Cardiac muscle cell (in vitro differentiated cells and primary cell): ENCODE results near the gene ISCA1. TPM values are rescaled to one million over a fixed set of nuclear protein-coding genes. Genes with fewer than 3 reads are reported as not detected.

Source experiments
- DNase-seq, 2 donors: peaks; one replicate each; pipeline versions ENCODE4 v3.0.0 to v3.0.0-alpha.2; 2010 to 2017; ENCODE audit warnings: low read depth in 1 of 2, low spot score in 1 of 2
- H3K27ac ChIP-seq: fragments of 200-600 bp; sonication (generic); 2 replicates; pipeline ENCODE4 v1.5.1; 2016
- H3K27me3 ChIP-seq: fragments of 200-600 bp; sonication (generic); 2 replicates; pipeline ENCODE4 v1.6.0; 2016; ENCODE audit warnings: control low read depth
- H3K36me3 ChIP-seq: fragments of 200-600 bp; sonication (generic); 2 replicates; pipeline ENCODE4 v1.5.1; 2016; ENCODE audit warnings: control low read depth
- H3K4me1 ChIP-seq: fragments of 200-600 bp; sonication (generic); 2 replicates; pipeline ENCODE4 v1.8.1; 2017; ENCODE audit warnings: low read depth, mild to moderate bottlenecking, mixed run types
- H3K4me3 ChIP-seq: fragments of 200-600 bp; sonication (generic); 2 replicates; pipeline ENCODE4 v1.5.1; 2016; ENCODE audit warnings: mild to moderate bottlenecking
- H3K9me3 ChIP-seq: fragments of 200-600 bp; sonication (generic); 2 replicates; pipeline ENCODE4 v1.5.1; 2017; ENCODE audit warnings: low read depth, mild to moderate bottlenecking, control low read depth
- polyA plus RNA-seq: library from polyadenylated mRNA; unstranded; fragments of >200 nt; fragmentation: Nextera tagmentation; extraction: Ambion mirVana; gene quantifications from 2 replicates; pipeline ENCODE4 v1.2.1, GENCODE V29; 2016
- total RNA-seq: library from RNA; depleted of rRNA; stranded (reverse); fragments of >200 nt; gene quantifications from 2 replicates; pipeline ENCODE4 v1.2.3, GENCODE V29; 2016
- TF ChIP-seq, protein P1 (sequence below): IDR thresholded peaks from 2 replicates; pipeline ENCODE4 v1.5.1; 2012; ENCODE audit warnings: low read depth, mild to moderate bottlenecking, low read length

Gene ISCA1
- total and polyA plus RNA-seq, 2 experiments from 2014 or later: 37.6 to 69.3 TPM

DNA sequence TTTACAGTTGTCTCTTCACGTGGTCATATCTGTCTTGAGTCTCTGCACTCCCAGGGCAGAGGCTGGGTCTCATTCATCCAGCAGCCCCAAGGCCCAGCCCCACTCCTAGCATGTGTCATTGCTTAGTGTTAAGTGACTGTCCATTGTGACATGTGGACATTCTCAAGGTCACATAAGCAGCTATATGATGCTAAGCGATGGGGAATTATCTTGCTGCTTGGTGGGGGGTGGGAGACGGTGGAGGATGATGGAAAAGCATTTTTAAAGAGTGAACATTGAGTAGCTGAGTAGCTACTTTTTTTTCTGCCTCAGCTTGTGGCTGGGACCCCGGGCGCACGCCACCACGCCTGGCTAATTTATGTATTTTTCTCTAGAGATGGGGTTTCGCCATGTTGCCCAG is 22.8 kb downstream of the ISCA1 start, which contains the start of gene C9orf153:
Gene C9orf153 (minus strand): TSS at position 101 of the 400 bp plus-strand sequence. CDS start 30,054 bp downstream, outside the sequence.
- Histone ChIP-seq H3K36me3 (peaks cover 7% of the 10 kb centered on the region), H3K27me3 (no peaks in the 10 kb centered on the region), H3K9me3 (no peaks in the 10 kb centered on the region), H3K4me1 (no peaks in the 10 kb centered on the region), H3K27ac (no peak within 1 kb of the TSS), H3K4me3 (no peak within 1 kb of the TSS)
- no peak for DNase-seq
- TF ChIP-seq, protein P1, sequence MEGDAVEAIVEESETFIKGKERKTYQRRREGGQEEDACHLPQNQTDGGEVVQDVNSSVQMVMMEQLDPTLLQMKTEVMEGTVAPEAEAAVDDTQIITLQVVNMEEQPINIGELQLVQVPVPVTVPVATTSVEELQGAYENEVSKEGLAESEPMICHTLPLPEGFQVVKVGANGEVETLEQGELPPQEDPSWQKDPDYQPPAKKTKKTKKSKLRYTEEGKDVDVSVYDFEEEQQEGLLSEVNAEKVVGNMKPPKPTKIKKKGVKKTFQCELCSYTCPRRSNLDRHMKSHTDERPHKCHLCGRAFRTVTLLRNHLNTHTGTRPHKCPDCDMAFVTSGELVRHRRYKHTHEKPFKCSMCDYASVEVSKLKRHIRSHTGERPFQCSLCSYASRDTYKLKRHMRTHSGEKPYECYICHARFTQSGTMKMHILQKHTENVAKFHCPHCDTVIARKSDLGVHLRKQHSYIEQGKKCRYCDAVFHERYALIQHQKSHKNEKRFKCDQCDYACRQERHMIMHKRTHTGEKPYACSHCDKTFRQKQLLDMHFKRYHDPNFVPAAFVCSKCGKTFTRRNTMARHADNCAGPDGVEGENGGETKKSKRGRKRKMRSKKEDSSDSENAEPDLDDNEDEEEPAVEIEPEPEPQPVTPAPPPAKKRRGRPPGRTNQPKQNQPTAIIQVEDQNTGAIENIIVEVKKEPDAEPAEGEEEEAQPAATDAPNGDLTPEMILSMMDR: no peak

DNA sequence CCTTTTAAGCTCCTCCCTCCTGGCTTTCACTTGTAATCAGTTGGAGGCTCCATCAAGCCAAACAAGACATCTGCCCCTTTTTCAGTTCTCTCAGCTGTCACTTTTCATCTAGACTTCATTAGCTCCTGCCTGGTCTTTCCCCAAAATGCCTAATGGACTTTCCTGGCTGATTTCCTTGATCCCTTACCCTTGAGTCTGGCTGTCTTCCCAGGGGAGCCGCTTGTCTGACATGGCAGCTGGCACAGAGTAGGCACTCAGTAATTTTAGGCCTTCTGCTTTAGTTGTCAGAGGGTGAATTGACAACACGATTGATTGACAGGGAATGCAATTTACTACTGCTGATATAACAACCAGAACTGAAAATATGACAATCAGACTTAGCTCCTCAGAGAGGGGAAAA is 24.9 kb downstream of the ISCA1 start:
- no peak for DNase-seq
- no peaks in the 10 kb centered on the region for H3K36me3 ChIP-seq
- no peaks in the 10 kb centered on the region for H3K9me3 ChIP-seq
- H3K27me3 ChIP-seq: no peaks in the 10 kb centered on the region
- no peak overlapping the region for H3K4me3 ChIP-seq
- no peaks in the 10 kb centered on the region for H3K4me1 ChIP-seq
- H3K27ac ChIP-seq: no peak overlapping the region
- TF ChIP-seq, protein P1: no peak

DNA sequence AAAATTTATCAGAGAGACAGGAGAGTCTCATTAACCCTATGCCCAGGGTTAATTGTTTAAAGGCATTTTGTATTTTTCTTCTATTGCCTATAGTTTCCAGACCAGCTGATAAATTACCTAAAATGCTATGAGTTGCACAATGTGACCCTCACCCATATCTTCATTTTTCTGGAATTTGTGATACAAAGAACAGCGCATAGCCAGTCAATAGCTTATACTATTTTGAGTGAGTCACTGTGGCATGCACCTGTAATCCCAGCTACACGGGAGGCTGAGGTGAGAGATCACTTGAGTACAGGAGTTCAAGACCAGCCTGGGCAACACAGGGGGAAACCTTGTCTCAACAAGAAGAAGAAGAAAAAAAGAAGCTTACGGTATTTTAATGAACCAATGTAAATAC is 25.7 kb downstream of the ISCA1 start:
- DNase-seq: no peak
- no peaks in the 10 kb centered on the region for H3K4me1 ChIP-seq
- H3K27ac ChIP-seq: no peak overlapping the region
- no peaks in the 10 kb centered on the region for H3K9me3 ChIP-seq
- TF ChIP-seq, protein P1: no peak
- H3K27me3 ChIP-seq: no peaks in the 10 kb centered on the region
- H3K4me3 ChIP-seq: no peak overlapping the region
- no peaks in the 10 kb centered on the region for H3K36me3 ChIP-seq

DNA sequence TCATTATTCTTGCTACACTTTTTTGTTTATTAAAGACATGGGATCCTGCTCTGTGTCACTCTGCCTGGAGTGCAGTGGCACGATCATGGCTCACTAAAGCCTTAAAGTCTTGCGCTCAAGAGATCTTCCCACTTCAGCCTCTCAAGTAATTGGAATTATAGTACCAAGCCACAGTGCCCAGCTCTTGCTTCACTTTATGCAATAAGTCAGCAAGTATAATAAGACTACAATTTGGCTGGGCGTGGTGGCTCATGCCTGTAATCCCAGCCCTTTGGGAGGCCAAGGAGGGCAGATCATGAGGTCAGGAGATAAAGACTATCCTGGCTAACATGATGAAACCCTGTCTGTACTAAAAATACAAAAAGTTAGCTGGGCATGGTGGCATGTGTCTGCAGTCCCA is 28.8 kb downstream of the ISCA1 start:
- Histone ChIP-seq H3K4me3 (no peak overlapping the region), H3K9me3 (no peaks in the 10 kb centered on the region), H3K36me3 (no peaks in the 10 kb centered on the region), H3K27me3 (no peaks in the 10 kb centered on the region), H3K27ac (no peak overlapping the region), H3K4me1 (no peaks in the 10 kb centered on the region)
- no peak for DNase-seq
- TF ChIP-seq, protein P1: no peak

DNA sequence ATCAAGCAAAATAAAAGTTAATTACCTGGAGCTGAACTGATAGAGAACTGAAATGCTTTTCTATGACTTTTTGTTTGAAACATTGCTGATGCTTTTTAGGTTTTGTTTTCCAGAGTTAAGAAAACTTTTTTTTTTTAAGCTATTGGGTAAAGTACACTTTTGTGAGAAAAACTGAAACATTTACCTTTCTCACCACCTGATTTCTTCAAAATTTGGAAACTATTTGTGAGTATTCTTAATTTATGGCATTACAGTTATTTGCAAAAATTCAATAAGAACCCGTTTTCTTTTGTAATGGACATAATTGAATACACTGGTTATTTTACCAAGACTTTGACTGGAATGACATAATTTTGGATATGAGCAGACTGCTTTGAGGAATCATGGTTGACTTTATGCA is 29.5 kb downstream of the ISCA1 start:
- H3K36me3 ChIP-seq: no peaks in the 10 kb centered on the region
- no peaks in the 10 kb centered on the region for H3K27me3 ChIP-seq
- H3K4me1 ChIP-seq: no peaks in the 10 kb centered on the region
- no peaks in the 10 kb centered on the region for H3K9me3 ChIP-seq
- TF ChIP-seq, protein P1: no peak
- DNase-seq: no peak
- H3K4me3 ChIP-seq: no peak overlapping the region
- no peak overlapping the region for H3K27ac ChIP-seq

DNA sequence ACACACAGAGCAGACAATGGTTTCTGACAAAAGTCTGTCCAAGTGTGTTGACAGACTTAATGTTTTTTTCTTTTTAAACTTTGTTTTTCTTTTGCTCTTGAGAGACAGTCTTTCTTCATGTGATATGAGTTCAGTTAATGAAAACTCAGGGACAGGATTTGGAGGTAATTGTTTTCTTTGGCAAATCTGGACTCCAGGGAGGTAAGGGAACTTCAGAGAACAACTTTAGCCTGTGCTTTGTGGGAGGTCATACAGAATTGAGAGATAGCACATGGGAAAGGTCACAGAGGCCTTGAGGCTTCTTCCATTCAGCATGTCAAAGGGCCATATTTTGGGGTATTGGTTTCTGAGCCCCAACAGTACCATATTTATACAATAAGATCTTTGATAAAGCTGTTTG is 32.2 kb downstream of the ISCA1 start:
- TF ChIP-seq, protein P1: no peak
- H3K27ac ChIP-seq: no peak overlapping the region
- no peaks in the 10 kb centered on the region for H3K9me3 ChIP-seq
- H3K27me3 ChIP-seq: no peaks in the 10 kb centered on the region
- H3K4me1 ChIP-seq: no peaks in the 10 kb centered on the region
- DNase-seq: no peak
- H3K4me3 ChIP-seq: no peak overlapping the region
- H3K36me3 ChIP-seq: no peaks in the 10 kb centered on the region
